T-helper 2 cell treated with Interferon-gamma antibody and Interleukin-4, amounts not matched to agents 5 μg/mL and 100 μg/mL, for 36 hours (primary cell): Measurements from ENCODE around the gene GJB3.
"Not testable (repeated sequence)": the region's sequence is repeated elsewhere in the genome, so short reads cannot be mapped to it uniquely, and the experiment has no call there.

ENCODE experiments used
- DNase-seq: peaks from one replicate; pipeline ENCODE4 v3.0.0; 2021; ENCODE audit warnings: low spot score
- H3K27ac Mint-ChIP-seq: one replicate; pipeline ENCODE4 v1.8.0; 2021; ENCODE audit warnings: mild to moderate bottlenecking, mixed read lengths
- H3K27me3 Mint-ChIP-seq: one replicate; pipeline ENCODE4 v1.8.0; 2021; ENCODE audit warnings: low read depth, mixed read lengths
- H3K36me3 Mint-ChIP-seq: one replicate; pipeline ENCODE4 v1.8.0; 2021; ENCODE audit warnings: low read depth, mixed read lengths
- H3K4me1 Mint-ChIP-seq: one replicate; pipeline ENCODE4 v1.8.0; 2021; ENCODE audit warnings: low read depth, mixed read lengths
- H3K4me3 Mint-ChIP-seq: one replicate; pipeline ENCODE4 v1.8.0; 2022; ENCODE audit warnings: mild to moderate bottlenecking, moderate library complexity, mixed read lengths
- H3K9me3 Mint-ChIP-seq: one replicate; pipeline ENCODE4 v1.8.0; 2021; ENCODE audit warnings: mixed read lengths

Gene GJB3

GRCh38 chr1:34771573-34772371 is 9.2 kb upstream of the GJB3 start:
- no peaks in the 10 kb centered on the region for H3K9me3 Mint-ChIP-seq

GRCh38 chr1:34773114-34773513 is 7.9 kb upstream of the GJB3 start:
- not testable (repeated sequence) for H3K36me3 Mint-ChIP-seq, H3K9me3 Mint-ChIP-seq, H3K27me3 Mint-ChIP-seq, H3K4me1 Mint-ChIP-seq, H3K27ac Mint-ChIP-seq, H3K4me3 Mint-ChIP-seq, DNase-seq

More at GRCh38 chr1:34771573-34772371, 9.2 kb upstream of the GJB3 start:
- Mint-ChIP-seq H3K27me3 (no peaks in the 10 kb centered on the region), H3K4me3 (no peak overlapping the region), H3K27ac (no peak overlapping the region), H3K36me3 (no peaks in the 10 kb centered on the region), H3K4me1 (no peaks in the 10 kb centered on the region)
- no peak for DNase-seq

GRCh38 chr1:34774957-34775356 is 6.1 kb upstream of the GJB3 start:
- Mint-ChIP-seq H3K4me3 (no peak overlapping the region), H3K9me3 (no peaks in the 10 kb centered on the region), H3K36me3 (no peaks in the 10 kb centered on the region), H3K27me3 (peaks cover 18% of the 10 kb centered on the region), H3K4me1 (no peaks in the 10 kb centered on the region), H3K27ac (no peak overlapping the region)
- DNase-seq: no peak

GRCh38 chr1:34776911-34777310 is 4.1 kb upstream of the GJB3 start:
- peaks cover 28% of the 10 kb centered on the region for H3K27me3 Mint-ChIP-seq
- no peak overlapping the region for H3K27ac Mint-ChIP-seq
- no peaks in the 10 kb centered on the region for H3K9me3 Mint-ChIP-seq
- DNase-seq: no peak
- H3K36me3 Mint-ChIP-seq: no peaks in the 10 kb centered on the region
- no peaks in the 10 kb centered on the region for H3K4me1 Mint-ChIP-seq
- H3K4me3 Mint-ChIP-seq: no peak overlapping the region

- Mint-ChIP-seq H3K4me1 (no peaks in the 10 kb centered on the region), H3K9me3 (no peaks in the 10 kb centered on the region), H3K4me3 (no peak overlapping the region), H3K27ac (no peak overlapping the region), H3K27me3 (peaks cover 35% of the 10 kb centered on the region), H3K36me3 (no peaks in the 10 kb centered on the region)
- no peak for DNase-seq
Observed at GRCh38 chr1:34777519-34778321, 3.3 kb upstream of the GJB3 start.

- Mint-ChIP-seq H3K9me3 (no peaks in the 10 kb centered on the region), H3K4me1 (no peaks in the 10 kb centered on the region), H3K27ac (no peak overlapping the region), H3K36me3 (no peaks in the 10 kb centered on the region), H3K4me3 (no peak overlapping the region), H3K27me3 (peaks cover 40% of the 10 kb centered on the region)
- DNase-seq: no peak
Observed at GRCh38 chr1:34778381-34778780, 2.6 kb upstream of the GJB3 start.

GRCh38 chr1:34779005-34779404 is 2.0 kb upstream of the GJB3 start:
- Mint-ChIP-seq H3K4me1 (no peaks in the 10 kb centered on the region), H3K4me3 (no peak overlapping the region), H3K27ac (no peak overlapping the region), H3K36me3 (no peaks in the 10 kb centered on the region), H3K27me3 (peaks cover 42% of the 10 kb centered on the region), H3K9me3 (no peaks in the 10 kb centered on the region)
- no peak for DNase-seq

- H3K27ac Mint-ChIP-seq: no peak overlapping the region
- H3K4me1 Mint-ChIP-seq: no peaks in the 10 kb centered on the region
- no peaks in the 10 kb centered on the region for H3K9me3 Mint-ChIP-seq
- no peak overlapping the region for H3K4me3 Mint-ChIP-seq
- peaks cover 42% of the 10 kb centered on the region for H3K27me3 Mint-ChIP-seq
- no peaks in the 10 kb centered on the region for H3K36me3 Mint-ChIP-seq
- DNase-seq: no peak
Observed at GRCh38 chr1:34779526-34779925, 1.5 kb upstream of the GJB3 start.

GRCh38 chr1:34779962-34780361 is 1.1 kb upstream of the GJB3 start:
- Mint-ChIP-seq H3K27me3 (peaks cover 42% of the 10 kb centered on the region), H3K36me3 (no peaks in the 10 kb centered on the region), H3K27ac (no peak overlapping the region), H3K4me3 (no peak overlapping the region), H3K4me1 (no peaks in the 10 kb centered on the region), H3K9me3 (no peaks in the 10 kb centered on the region)
- no peak for DNase-seq

GRCh38 chr1:34780528-34780927 is 486 bp upstream of the GJB3 start:
- H3K4me3 Mint-ChIP-seq: no peak overlapping the region
- peaks cover 42% of the 10 kb centered on the region for H3K27me3 Mint-ChIP-seq
- no peaks in the 10 kb centered on the region for H3K4me1 Mint-ChIP-seq
- H3K27ac Mint-ChIP-seq: no peak overlapping the region
- no peaks in the 10 kb centered on the region for H3K36me3 Mint-ChIP-seq
- DNase-seq: no peak
- H3K9me3 Mint-ChIP-seq: no peaks in the 10 kb centered on the region

GRCh38 chr1:34781844-34782391 is 904 bp downstream of the GJB3 start:
- H3K27me3 Mint-ChIP-seq: peaks cover 42% of the 10 kb centered on the region
- H3K36me3 Mint-ChIP-seq: no peaks in the 10 kb centered on the region
- no peak for DNase-seq
- no peak overlapping the region for H3K27ac Mint-ChIP-seq
- no peaks in the 10 kb centered on the region for H3K4me1 Mint-ChIP-seq
- no peak overlapping the region for H3K4me3 Mint-ChIP-seq
- no peaks in the 10 kb centered on the region for H3K9me3 Mint-ChIP-seq

- peaks cover under 1% of the 10 kb centered on the region for H3K4me1 Mint-ChIP-seq
- H3K9me3 Mint-ChIP-seq: no peaks in the 10 kb centered on the region
- H3K27ac Mint-ChIP-seq: no peak overlapping the region
- no peaks in the 10 kb centered on the region for H3K36me3 Mint-ChIP-seq
- H3K27me3 Mint-ChIP-seq: peaks cover 29% of the 10 kb centered on the region
- no peak for DNase-seq
- H3K4me3 Mint-ChIP-seq: no peak overlapping the region
Observed at GRCh38 chr1:34784751-34785221, 3.8 kb downstream of the GJB3 start.

- H3K9me3 Mint-ChIP-seq: no peaks in the 10 kb centered on the region
Observed at GRCh38 chr1:34785231-34785874, 4.3 kb downstream of the GJB3 start.

More at GRCh38 chr1:34785231-34785874, 4.3 kb downstream of the GJB3 start:
- Mint-ChIP-seq H3K36me3 (no peaks in the 10 kb centered on the region), H3K4me1 (peaks cover 4% of the 10 kb centered on the region), H3K27me3 (peaks cover 23% of the 10 kb centered on the region), H3K27ac (no peak overlapping the region), H3K4me3 (no peak overlapping the region)
- DNase-seq: no peak
